ENCODE data around the gene MRI1.

Gene MRI1

GRCh38 chr19:13764101-13764807 is at the start of gene MRI1:
MRI1 (plus strand) TSS chr19:13764522; CDS start chr19:13764589, 67 bp downstream.
- Mint-ChIP-seq H3K4me3 (peak within 1 kb of the TSS; percentile 89 to 91), H3K27ac (peak within 1 kb of the TSS; percentile 75 to 91), H3K4me1 (peaks cover 36% of the 10 kb centered on the region), H3K9me3 (no peaks in the 10 kb centered on the region), H3K27me3 (no peaks in the 10 kb centered on the region)
- ATAC-seq: peak; percentile 83
- DNase-seq: peak; percentile 59 to 67

- Mint-ChIP-seq H3K4me1 (no peaks in the 10 kb centered on the region), H3K27me3 (peaks cover 35% of the 10 kb centered on the region), H3K27ac (no peak overlapping the region), H3K9me3 (peaks cover 5 to 6% of the 10 kb centered on the region in 2 donors), H3K4me3 (no peak overlapping the region)
- DNase-seq (no peak), ATAC-seq (no peak)
Observed at GRCh38 chr19:13717194-13717643, 47.1 kb upstream of the MRI1 start.

- no peaks in the 10 kb centered on the region for H3K4me1 Mint-ChIP-seq
- no peak overlapping the region for H3K4me3 Mint-ChIP-seq
- no peak for DNase-seq
- peaks cover 29% of the 10 kb centered on the region for H3K27me3 Mint-ChIP-seq
- H3K9me3 Mint-ChIP-seq: peaks cover 5 to 6% of the 10 kb centered on the region in 2 donors
- no peak for ATAC-seq
- H3K27ac Mint-ChIP-seq: peak overlapping the region in 1 of 2 donors; percentile 83
Observed at GRCh38 chr19:13718733-13719132, 45.6 kb upstream of the MRI1 start.

GRCh38 chr19:13722146-13722545 is 42.2 kb upstream of the MRI1 start:
- Mint-ChIP-seq H3K4me1 (no peaks in the 10 kb centered on the region), H3K9me3 (no peaks in the 10 kb centered on the region), H3K4me3 (no peak overlapping the region), H3K27ac (no peak overlapping the region), H3K27me3 (peaks cover 23% of the 10 kb centered on the region)
- DNase-seq (no peak), ATAC-seq (no peak)

- no peak overlapping the region for H3K27ac Mint-ChIP-seq
- ATAC-seq (no peak), DNase-seq (no peak)
- peaks cover 14% of the 10 kb centered on the region for H3K27me3 Mint-ChIP-seq
- H3K9me3 Mint-ChIP-seq: no peaks in the 10 kb centered on the region
- no peaks in the 10 kb centered on the region for H3K4me1 Mint-ChIP-seq
- no peak overlapping the region for H3K4me3 Mint-ChIP-seq
Observed at GRCh38 chr19:13723206-13723605, 41.1 kb upstream of the MRI1 start.

- DNase-seq (no peak), ATAC-seq (no peak)
- H3K4me1 Mint-ChIP-seq: peaks cover 20% of the 10 kb centered on the region
- no peaks in the 10 kb centered on the region for H3K9me3 Mint-ChIP-seq
- no peak overlapping the region for H3K4me3 Mint-ChIP-seq
- H3K27me3 Mint-ChIP-seq: no peaks in the 10 kb centered on the region
- H3K27ac Mint-ChIP-seq: no peak overlapping the region
Observed at GRCh38 chr19:13726323-13726722, 38.0 kb upstream of the MRI1 start.

- ATAC-seq (no peak), DNase-seq (no peak)
- H3K4me3 Mint-ChIP-seq: no peak overlapping the region
- H3K27me3 Mint-ChIP-seq: no peaks in the 10 kb centered on the region
- H3K9me3 Mint-ChIP-seq: no peaks in the 10 kb centered on the region
- peaks cover 28% of the 10 kb centered on the region for H3K4me1 Mint-ChIP-seq
- H3K27ac Mint-ChIP-seq: no peak overlapping the region
Observed at GRCh38 chr19:13727798-13728197, 36.5 kb upstream of the MRI1 start.

GRCh38 chr19:13729859-13730258 is 34.5 kb upstream of the MRI1 start:
- DNase-seq (no peak), ATAC-seq (no peak)
- Mint-ChIP-seq H3K9me3 (no peaks in the 10 kb centered on the region), H3K4me3 (peak overlapping the region; percentile 21 to 39), H3K27me3 (no peaks in the 10 kb centered on the region), H3K4me1 (peaks cover 28% of the 10 kb centered on the region), H3K27ac (peak overlapping the region in 1 of 2 donors; percentile 77)

- ATAC-seq (peak; percentile 100), DNase-seq (peak; percentile 91 to 94)
- Mint-ChIP-seq H3K9me3 (no peaks in the 10 kb centered on the region), H3K4me3 (peak overlapping the region; percentile 87 to 93), H3K4me1 (peaks cover 28% of the 10 kb centered on the region), H3K27me3 (no peaks in the 10 kb centered on the region), H3K27ac (peak overlapping the region; percentile 72 to 98)
Observed at GRCh38 chr19:13731147-13731964, 33.0 kb upstream of the MRI1 start.

GRCh38 chr19:13732337-13732736 is 32.0 kb upstream of the MRI1 start:
- Mint-ChIP-seq H3K27me3 (no peaks in the 10 kb centered on the region), H3K27ac (no peak overlapping the region), H3K4me3 (peak overlapping the region; percentile 87 to 93), H3K9me3 (no peaks in the 10 kb centered on the region), H3K4me1 (peaks cover 28% of the 10 kb centered on the region)
- no peak for ATAC-seq
- DNase-seq: no peak

GRCh38 chr19:13734751-13735150 is 29.6 kb upstream of the MRI1 start:
- ATAC-seq (no peak), DNase-seq (no peak)
- H3K27ac Mint-ChIP-seq: no peak overlapping the region
- no peaks in the 10 kb centered on the region for H3K27me3 Mint-ChIP-seq
- H3K4me1 Mint-ChIP-seq: peaks cover 24% of the 10 kb centered on the region
- no peak overlapping the region for H3K4me3 Mint-ChIP-seq
- no peaks in the 10 kb centered on the region for H3K9me3 Mint-ChIP-seq

GRCh38 chr19:13738073-13738472 is 26.2 kb upstream of the MRI1 start:
- DNase-seq (no peak), ATAC-seq (no peak)
- Mint-ChIP-seq H3K27me3 (no peaks in the 10 kb centered on the region), H3K4me3 (no peak overlapping the region), H3K9me3 (no peaks in the 10 kb centered on the region), H3K4me1 (no peaks in the 10 kb centered on the region), H3K27ac (no peak overlapping the region)

GRCh38 chr19:13741893-13742292 is 22.4 kb upstream of the MRI1 start:
- Mint-ChIP-seq H3K4me1 (peaks cover 5% of the 10 kb centered on the region), H3K9me3 (peaks cover 0 to 5% of the 10 kb centered on the region in 2 donors), H3K4me3 (no peak overlapping the region), H3K27ac (no peak overlapping the region), H3K27me3 (no peaks in the 10 kb centered on the region)
- ATAC-seq (no peak), DNase-seq (no peak)

GRCh38 chr19:13742756-13743155 is 21.6 kb upstream of the MRI1 start:
- ATAC-seq (no peak), DNase-seq (no peak)
- H3K27ac Mint-ChIP-seq: peak overlapping the region in 1 of 2 donors; percentile 77
- H3K9me3 Mint-ChIP-seq: peaks cover 0 to 7% of the 10 kb centered on the region in 2 donors
- no peak overlapping the region for H3K4me3 Mint-ChIP-seq
- no peaks in the 10 kb centered on the region for H3K27me3 Mint-ChIP-seq
- peaks cover 11% of the 10 kb centered on the region for H3K4me1 Mint-ChIP-seq

GRCh38 chr19:13744174-13744573 is 20.1 kb upstream of the MRI1 start:
- no peak for ATAC-seq
- DNase-seq: no peak
- H3K4me3 Mint-ChIP-seq: no peak overlapping the region
- H3K27me3 Mint-ChIP-seq: no peaks in the 10 kb centered on the region
- peak overlapping the region in 1 of 2 donors; percentile 53 for H3K27ac Mint-ChIP-seq
- peaks cover 0 to 7% of the 10 kb centered on the region in 2 donors for H3K9me3 Mint-ChIP-seq
- peaks cover 20% of the 10 kb centered on the region for H3K4me1 Mint-ChIP-seq

- Mint-ChIP-seq H3K9me3 (peaks cover 0 to 7% of the 10 kb centered on the region in 2 donors), H3K27me3 (no peaks in the 10 kb centered on the region), H3K4me1 (peaks cover 39% of the 10 kb centered on the region), H3K27ac (peak overlapping the region in 1 of 2 donors; percentile 34), H3K4me3 (peak overlapping the region; percentile 91 to 92)
- ATAC-seq: no peak
- no peak for DNase-seq
Observed at GRCh38 chr19:13747098-13747453, 17.2 kb upstream of the MRI1 start.
